HG03439 (cell line): ENCODE results near the gene ATP5F1D.

Experiments used
- ATAC-seq: cut with Tn5 transposase; IDR thresholded peaks from one replicate; pipeline ENCODE4 v1.9.1; 2021; ENCODE audit warnings: mild to moderate bottlenecking, moderate library complexity; ENCODE audit not compliant: unreplicated experiment

The ATP5F1D gene

GRCh38 chr19:1256646-1257474, 15.3 kb downstream of the ATP5F1D start:
- no peak for ATAC-seq

- ATAC-seq = no peak
Measured at GRCh38 chr19:1257475-1258162, 16.1 kb downstream of the ATP5F1D start.

GRCh38 chr19:1258163-1258492, 16.6 kb downstream of the ATP5F1D start:
- no peak for ATAC-seq

GRCh38 chr19:1258707-1259205, 17.2 kb downstream of the ATP5F1D start:
- no peak for ATAC-seq

- ATAC-seq = peak; percentile 25
Measured at GRCh38 chr19:1259206-1259875, 17.8 kb downstream of the ATP5F1D start.

GRCh38 chr19:1259876-1260748, 18.6 kb downstream of the ATP5F1D start:
- ATAC-seq = peak; percentile 2

GRCh38 chr19:1260749-1261537, 19.4 kb downstream of the ATP5F1D start:
- peak; percentile 46 for ATAC-seq

- no peak for ATAC-seq
Measured at GRCh38 chr19:1261538-1261797, 19.9 kb downstream of the ATP5F1D start.

GRCh38 chr19:1261798-1262622, 20.5 kb downstream of the ATP5F1D start:
- ATAC-seq = no peak

GRCh38 chr19:1262623-1263123, 21.1 kb downstream of the ATP5F1D start:
- no peak for ATAC-seq

- no peak for ATAC-seq
Measured at GRCh38 chr19:1263188-1263587, 21.6 kb downstream of the ATP5F1D start.

- ATAC-seq = no peak
Measured at GRCh38 chr19:1264801-1265614, 23.5 kb downstream of the ATP5F1D start.

GRCh38 chr19:1265615-1266128, 24.1 kb downstream of the ATP5F1D start:
- no peak for ATAC-seq

GRCh38 chr19:1266129-1266915, 24.8 kb downstream of the ATP5F1D start:
- ATAC-seq = peak; percentile 25

GRCh38 chr19:1266916-1267476, 25.4 kb downstream of the ATP5F1D start:
- peak; percentile 9 for ATAC-seq

GRCh38 chr19:1267477-1268225, 26.1 kb downstream of the ATP5F1D start:
- no peak for ATAC-seq
